ENCODE data around the gene ACAP3.

The ACAP3 gene

GRCh38 chr1:1313500-1314236 is 5.9 kb upstream of the ACAP3 start:
- DNase-seq: no peak

- DNase-seq: no peak
Measured at GRCh38 chr1:1312450-1313314, 5.0 kb upstream of the ACAP3 start.

- no peak for DNase-seq
Measured at GRCh38 chr1:1311107-1312104, 3.7 kb upstream of the ACAP3 start.

GRCh38 chr1:1310476-1311053 is 2.8 kb upstream of the ACAP3 start:
- DNase-seq: no peak

GRCh38 chr1:1310109-1310385 is 2.3 kb upstream of the ACAP3 start:
- no peak for DNase-seq

- no peak for DNase-seq
Measured at GRCh38 chr1:1309251-1310108, 1.8 kb upstream of the ACAP3 start.

GRCh38 chr1:1308756-1309250 is 1.1 kb upstream of the ACAP3 start:
- no peak for DNase-seq

- no peak for DNase-seq
Measured at GRCh38 chr1:1307261-1307922, 338 bp downstream of the ACAP3 start.

GRCh38 chr1:1306661-1307260 is 969 bp downstream of the ACAP3 start:
- DNase-seq: no peak

- no peak for DNase-seq
Measured at GRCh38 chr1:1306070-1306660, 1.6 kb downstream of the ACAP3 start.

- no peak for DNase-seq
Measured at GRCh38 chr1:1305300-1306069, 2.2 kb downstream of the ACAP3 start.

GRCh38 chr1:1304331-1305299 is 3.1 kb downstream of the ACAP3 start:
- no peak for DNase-seq

- DNase-seq: no peak
Measured at GRCh38 chr1:1303736-1304135, 4.0 kb downstream of the ACAP3 start.

GRCh38 chr1:1302951-1303509 is 4.7 kb downstream of the ACAP3 start:
- no peak for DNase-seq

GRCh38 chr1:1302006-1302430 is 5.7 kb downstream of the ACAP3 start:
- no peak for DNase-seq

- DNase-seq: no peak
Measured at GRCh38 chr1:1300352-1300739, 7.4 kb downstream of the ACAP3 start.

- no peak for DNase-seq
Measured at GRCh38 chr1:1299686-1300351, 7.9 kb downstream of the ACAP3 start.

Data from NCI-H1092 (cell line).